SIG-M5 (cell line): Measurements from ENCODE around the gene MCTS1.
A peak's percentile ranks its signal among the peaks of the same experiment; 100 is the strongest.
"Not testable (repeated sequence)": the region's sequence is repeated elsewhere in the genome, so short reads cannot be mapped to it uniquely, and the experiment has no call there.

Experiments
- DNase-seq: peaks from one replicate; lab custom pipeline; 2025; lab: John Stamatoyannopoulos, UW

Gene MCTS1

GRCh38 chrX:120603707-120604360, at the start of gene MCTS1:
Gene MCTS1, plus strand, starts transcription at chrX:120604101. Its CDS starts 136 bp downstream, at chrX:120604237.
- DNase-seq: peak; percentile 84

DNA sequence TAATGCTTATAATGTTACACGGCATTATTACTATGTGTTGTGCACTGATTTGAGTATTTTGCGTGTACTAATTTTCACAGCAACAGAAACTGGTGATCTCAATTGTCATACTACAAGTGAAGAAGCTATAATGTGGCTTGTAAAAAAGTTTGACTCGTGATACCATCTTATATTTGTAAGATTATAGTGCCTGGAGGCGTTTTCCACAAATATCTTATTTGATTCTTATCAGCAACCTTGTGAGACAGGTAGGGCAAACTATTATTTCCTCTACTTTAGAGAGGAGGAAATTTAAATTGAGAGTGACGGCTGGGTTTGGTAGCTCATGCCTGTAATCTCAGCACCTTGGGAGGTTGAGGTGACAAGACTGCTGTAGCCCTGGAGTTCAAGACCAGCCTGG, 47.6 kb upstream of the MCTS1 start:
- DNase-seq: no peak

DNA sequence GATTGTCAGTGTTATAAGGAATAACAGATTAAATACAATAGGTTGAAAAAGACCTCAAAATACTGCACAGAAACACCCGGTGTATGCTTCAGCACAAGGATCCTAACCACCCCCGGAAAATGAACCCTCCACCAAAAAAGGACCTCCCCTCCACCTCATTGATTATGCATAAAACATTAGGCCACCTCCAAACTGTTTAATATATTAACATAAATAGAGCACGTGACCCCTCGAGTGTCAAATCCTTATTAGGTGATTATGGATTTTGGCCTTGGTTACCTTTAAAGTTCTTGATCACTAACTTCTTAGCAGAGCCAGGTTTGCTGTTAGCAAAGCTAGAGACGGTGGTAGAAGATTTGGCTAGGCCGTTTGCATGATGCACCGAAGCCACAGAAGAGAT, 44.1 kb upstream of the MCTS1 start:
- no peak for DNase-seq

DNA sequence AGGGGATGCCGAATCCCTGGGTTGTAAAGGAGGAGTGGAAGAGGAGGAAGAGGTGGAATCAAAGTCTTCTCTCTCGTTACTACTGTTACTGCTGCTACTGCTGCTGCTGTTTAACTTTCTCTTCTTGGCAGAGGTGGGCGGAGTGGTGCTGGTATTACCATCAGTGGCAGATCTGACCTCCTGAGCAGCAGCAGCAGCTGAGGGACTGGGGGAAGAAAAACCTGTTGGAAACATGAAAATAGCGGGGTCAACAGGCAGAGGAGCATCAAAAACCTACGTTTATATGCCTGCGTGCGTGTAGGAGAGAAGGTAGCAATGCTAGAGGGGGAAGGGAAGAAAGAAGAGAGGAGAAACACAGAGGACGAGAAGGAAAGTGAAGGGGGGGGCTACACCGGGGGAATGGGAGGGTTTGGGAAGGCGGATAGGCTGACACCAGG, 43.5 kb upstream of the MCTS1 start:
- DNase-seq: no peak

- DNase-seq: peak; percentile 45
Measured at GRCh38 chrX:120560842-120561633, 42.9 kb upstream of the MCTS1 start, which contains the start of gene CUL4B. Gene CUL4B, minus strand, starts transcription at chrX:120560962. Its CDS starts 324 bp downstream, at chrX:120560638.

DNA sequence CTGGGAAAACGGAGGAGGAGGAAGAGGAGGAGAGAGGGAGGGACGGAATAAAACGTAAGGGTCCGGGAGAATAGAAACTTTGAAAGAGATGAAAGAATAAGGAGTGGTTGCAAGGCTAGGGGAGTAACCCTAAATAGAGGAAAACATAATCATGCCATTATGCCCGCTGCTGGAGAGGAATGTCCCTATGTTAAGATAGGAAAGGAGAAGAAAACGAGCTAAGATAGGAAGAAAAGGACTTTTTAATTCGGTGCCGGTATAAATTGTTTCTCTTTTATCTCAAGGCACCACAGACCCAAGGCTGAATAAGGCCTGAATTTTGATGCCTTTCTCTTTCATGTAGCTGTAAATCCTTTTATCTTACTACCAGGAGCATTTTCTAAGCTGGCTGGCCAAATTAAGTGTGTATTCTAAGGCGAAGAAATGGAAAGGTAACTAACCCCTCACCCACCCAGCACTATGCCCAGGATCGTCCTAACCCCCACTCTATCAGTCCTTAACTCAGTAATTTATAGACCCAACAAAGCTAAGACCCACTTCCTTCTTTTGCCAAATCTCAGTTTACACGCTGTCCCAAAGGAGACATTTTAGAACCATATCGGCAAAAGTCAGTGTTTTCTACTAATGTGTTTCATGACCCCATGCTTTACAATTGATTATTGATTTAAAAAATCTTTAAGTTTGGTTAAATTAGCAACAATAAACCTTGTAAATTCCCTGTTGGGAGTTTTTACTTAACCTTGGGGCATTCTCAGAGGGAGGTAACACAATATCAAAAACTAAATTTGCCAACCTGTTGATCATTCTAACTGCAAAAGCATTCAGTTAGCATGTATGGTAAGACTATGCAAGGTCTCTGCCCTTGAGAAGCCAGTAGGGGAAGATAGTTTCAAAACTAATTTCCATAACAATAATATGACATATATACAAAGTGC, 42.0 kb upstream of the MCTS1 start:
- no peak for DNase-seq

GRCh38 chrX:120562569-120562926, 41.4 kb upstream of the MCTS1 start:
- no peak for DNase-seq

DNA sequence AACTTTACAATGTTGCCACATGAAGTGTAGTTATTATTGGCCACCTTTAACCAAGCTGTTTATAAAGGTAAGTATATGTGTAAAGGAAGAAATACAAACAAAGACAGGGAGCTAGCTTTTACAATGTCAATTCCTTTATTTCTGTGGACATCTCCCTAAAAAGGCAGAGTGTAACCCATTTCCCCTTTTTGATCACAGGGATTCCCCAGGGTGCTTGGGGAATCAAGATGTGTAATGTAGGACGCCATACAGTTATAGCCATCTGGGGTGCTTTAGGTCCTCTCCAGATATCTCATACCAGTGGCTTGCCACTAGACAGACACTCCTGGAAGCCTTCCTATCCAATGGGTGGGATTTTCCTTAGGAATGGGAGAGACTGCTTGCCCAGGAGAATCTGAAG, 39.0 kb upstream of the MCTS1 start:
- DNase-seq: no peak

- no peak for DNase-seq
Measured at GRCh38 chrX:120566817-120567216, 37.1 kb upstream of the MCTS1 start.

DNA sequence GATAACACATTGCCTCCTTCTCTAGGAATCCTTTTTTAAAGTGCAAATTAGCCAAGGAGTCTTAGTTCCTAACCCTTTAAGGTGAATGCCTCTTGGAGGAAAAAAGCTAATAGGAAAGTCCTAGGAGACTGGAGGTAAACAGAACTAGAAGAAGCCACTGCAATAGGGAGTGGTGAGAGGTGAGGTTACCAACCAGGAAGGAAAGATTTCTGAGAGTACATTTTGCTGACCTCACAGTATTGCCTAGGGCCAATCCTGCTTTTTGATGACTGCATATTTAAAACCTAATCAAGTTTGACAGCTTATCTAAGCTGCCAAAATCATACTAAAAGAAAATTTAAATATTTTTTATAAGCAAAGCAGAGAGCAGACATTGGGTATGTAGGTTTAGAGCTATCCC, 35.9 kb upstream of the MCTS1 start:
- DNase-seq: no peak

GRCh38 chrX:120568609-120569008, 35.3 kb upstream of the MCTS1 start:
- DNase-seq: no peak

GRCh38 chrX:120570011-120570600, 33.8 kb upstream of the MCTS1 start:
- DNase-seq: no peak

- DNase-seq: not testable (repeated sequence)
Measured at GRCh38 chrX:120573806-120574205, 30.1 kb upstream of the MCTS1 start.

GRCh38 chrX:120575379-120576114, 28.4 kb upstream of the MCTS1 start:
- no peak for DNase-seq

- DNase-seq: no peak
Measured at GRCh38 chrX:120585702-120586101, 18.2 kb upstream of the MCTS1 start.

DNA sequence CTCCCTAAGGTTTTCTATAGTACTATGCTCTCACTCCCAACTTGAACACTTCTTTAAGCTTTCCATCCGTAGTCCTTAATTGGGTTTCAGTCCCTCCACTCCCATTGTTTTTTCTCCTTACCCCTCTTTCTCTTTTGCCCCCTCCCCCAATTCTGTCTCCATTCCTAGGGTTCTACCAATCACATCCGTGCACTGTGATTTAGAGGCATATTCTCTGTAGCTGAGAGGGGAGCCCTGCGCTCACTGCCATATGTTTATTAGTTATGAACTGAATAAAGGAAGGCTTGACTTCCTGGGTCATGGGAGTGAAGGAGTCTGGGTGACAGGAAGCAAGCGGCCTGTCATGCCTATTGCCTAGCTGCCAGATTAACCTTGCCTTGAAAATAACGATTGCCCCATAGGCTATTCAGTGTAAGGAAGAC, 471 bp downstream of the MCTS1 start:
- DNase-seq: no peak

- DNase-seq: no peak
Measured at GRCh38 chrX:120612086-120612485, 8.2 kb downstream of the MCTS1 start.

DNA sequence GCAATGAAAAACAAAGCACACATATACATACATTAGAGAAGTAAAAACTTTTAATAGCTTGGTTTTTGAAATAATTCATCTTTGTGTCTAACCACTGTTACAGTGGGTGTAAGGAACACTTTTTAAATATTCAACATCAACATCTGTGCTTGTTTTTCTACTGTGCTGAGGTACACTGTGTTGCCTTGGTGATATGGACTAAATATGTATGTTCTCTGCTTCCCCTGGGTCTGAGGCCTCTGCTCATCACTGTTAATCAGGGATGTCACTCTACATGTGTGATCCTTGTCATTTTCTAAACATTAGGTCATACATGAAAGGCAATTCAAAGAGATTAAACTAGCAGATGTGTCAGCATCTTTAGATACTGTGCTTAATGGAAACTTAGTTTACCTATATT, 10.9 kb downstream of the MCTS1 start:
- DNase-seq: no peak

DNA sequence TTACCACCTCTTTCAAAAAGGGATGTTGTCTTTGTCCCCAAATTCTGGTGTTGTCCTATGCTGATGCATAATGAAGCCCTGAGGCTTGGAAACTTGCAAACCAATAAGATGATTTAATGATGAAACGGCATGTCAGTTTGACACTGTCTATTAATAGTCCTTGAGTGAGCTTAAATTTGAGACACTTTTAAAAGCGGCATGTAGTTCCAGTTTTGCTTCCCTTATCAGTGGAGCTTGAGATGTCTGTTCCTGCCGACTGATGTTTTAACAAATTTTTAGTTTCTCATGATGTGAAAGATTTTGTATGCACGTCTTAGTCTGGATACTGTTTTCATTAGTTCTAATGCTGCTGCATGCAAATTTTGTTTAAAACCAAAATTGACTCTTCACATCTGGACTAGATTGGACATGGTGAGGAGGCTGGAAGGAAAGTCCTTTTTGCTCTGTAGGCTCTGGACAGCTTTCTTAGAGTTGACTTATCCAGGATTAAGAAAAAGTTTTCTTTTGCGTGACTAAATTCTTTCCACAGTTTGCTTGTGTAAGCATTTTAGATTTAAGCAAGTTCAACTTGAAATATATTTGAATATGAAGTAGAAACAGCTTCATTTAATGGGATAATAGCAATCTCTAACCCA, 14.2 kb downstream of the MCTS1 start:
- DNase-seq: no peak

DNA sequence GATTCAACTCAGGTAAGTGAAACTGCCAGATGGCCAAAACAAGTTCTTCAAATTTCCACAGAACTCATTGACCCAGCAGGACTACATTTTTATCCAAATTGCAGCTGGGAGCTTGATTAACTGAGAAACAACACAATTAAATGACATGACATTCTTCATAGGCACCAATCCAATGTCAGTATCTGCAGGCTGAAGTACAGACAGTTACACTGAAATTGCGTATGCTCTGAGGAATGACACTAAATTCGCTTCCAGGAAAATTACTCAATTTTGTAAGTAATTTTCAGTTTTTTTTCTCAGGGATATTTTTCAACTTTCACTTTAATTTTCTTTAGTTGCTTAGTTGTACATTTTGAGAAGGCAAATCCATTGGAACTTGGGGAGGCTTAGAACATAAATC, 21.5 kb downstream of the MCTS1 start:
- DNase-seq: no peak
